Parathyroid adenoma (tissue), 2 donors: ENCODE results near the gene ADISSP.

Experiments
- H2AFZ ChIP-seq: fragments of 300-600 bp; sonication (generic); one replicate; pipeline ENCODE4 v1.7.0; 2017; ENCODE audit warnings: antibody characterized with exemption, mild to moderate bottlenecking
- H3K27ac ChIP-seq: fragments of 300-600 bp; sonication (generic); one replicate; pipeline ENCODE4 v1.7.0; 2017
- H3K27me3 ChIP-seq: fragments of 300-600 bp; sonication (generic); one replicate; pipeline ENCODE4 v1.7.0; 2017; ENCODE audit warnings: low read length; ENCODE audit not compliant: control insufficient read depth, insufficient read depth
- H3K36me3 ChIP-seq: fragments of 300-600 bp; sonication (generic); one replicate; pipeline ENCODE4 v1.7.0; 2017; ENCODE audit warnings: low read length; ENCODE audit not compliant: control insufficient read depth, insufficient read depth
- H3K4me1 ChIP-seq: fragments of 300-600 bp; sonication (generic); one replicate; pipeline ENCODE4 v1.7.0; 2017; ENCODE audit warnings: control low read depth
- H3K4me2 ChIP-seq: fragments of 300-600 bp; sonication (generic); one replicate; pipeline ENCODE4 v1.7.0; 2017; ENCODE audit warnings: low read length
- H3K4me3 ChIP-seq: fragments of 300-600 bp; sonication (generic); one replicate; pipeline ENCODE4 v1.7.0; 2017; ENCODE audit warnings: low read depth, low read length
- H3K79me2 ChIP-seq: fragments of 300-600 bp; sonication (generic); one replicate; pipeline ENCODE4 v1.7.0; 2017; ENCODE audit warnings: control low read depth
- H3K9ac ChIP-seq: fragments of 300-600 bp; sonication (generic); one replicate; pipeline ENCODE4 v1.7.0; 2017; ENCODE audit warnings: mild to moderate bottlenecking
- H3K9me3 ChIP-seq: fragments of 300-600 bp; sonication (generic); one replicate; pipeline ENCODE4 v1.7.0; 2017; ENCODE audit warnings: low read length; ENCODE audit not compliant: control insufficient read depth
- CTCF ChIP-seq: fragments of 300-600 bp; sonication (generic); IDR thresholded peaks from one replicate; pipeline ENCODE4 v1.7.0; 2017; ENCODE audit warnings: antibody characterized with exemption, mild to moderate bottlenecking
- donor health status: primary hyperparathyroidism.

ADISSP gene

GRCh38 chr20:3760655-3761348, 6.8 kb downstream of the ADISSP start:
- Histone ChIP-seq H3K79me2 (no peaks in the 10 kb centered on the region), H3K4me1 (no peaks in the 10 kb centered on the region), H3K27ac (no peak overlapping the region), H2AFZ (no peak overlapping the region), H3K27me3 (no peaks in the 10 kb centered on the region), H3K9me3 (no peaks in the 10 kb centered on the region), H3K4me2 (no peak overlapping the region), H3K4me3 (no peak overlapping the region), H3K36me3 (no peaks in the 10 kb centered on the region), H3K9ac (no peak overlapping the region)
- no peak for TF ChIP-seq CTCF

GRCh38 chr20:3759884-3760283, 7.7 kb downstream of the ADISSP start:
- H3K4me2 ChIP-seq: no peak overlapping the region
- no peak overlapping the region for H3K27ac ChIP-seq
- no peaks in the 10 kb centered on the region for H3K9me3 ChIP-seq
- H3K4me3 ChIP-seq: no peak overlapping the region
- no peak for TF ChIP-seq CTCF
- H2AFZ ChIP-seq: no peak overlapping the region
- H3K27me3 ChIP-seq: no peaks in the 10 kb centered on the region
- no peaks in the 10 kb centered on the region for H3K79me2 ChIP-seq
- no peaks in the 10 kb centered on the region for H3K36me3 ChIP-seq
- no peaks in the 10 kb centered on the region for H3K4me1 ChIP-seq
- H3K9ac ChIP-seq: no peak overlapping the region

- Histone ChIP-seq H3K36me3 (no peaks in the 10 kb centered on the region), H3K4me2 (no peak overlapping the region), H3K9ac (no peak overlapping the region), H3K27me3 (no peaks in the 10 kb centered on the region), H3K4me3 (no peak overlapping the region), H3K9me3 (no peaks in the 10 kb centered on the region), H3K79me2 (no peaks in the 10 kb centered on the region), H2AFZ (no peak overlapping the region), H3K4me1 (no peaks in the 10 kb centered on the region), H3K27ac (no peak overlapping the region)
- no peak for TF ChIP-seq CTCF
Observed at GRCh38 chr20:3759316-3759823, 8.2 kb downstream of the ADISSP start.

- Histone ChIP-seq H3K79me2 (no peaks in the 10 kb centered on the region), H2AFZ (no peak overlapping the region), H3K9ac (no peak overlapping the region), H3K4me1 (no peaks in the 10 kb centered on the region), H3K27me3 (no peaks in the 10 kb centered on the region), H3K36me3 (no peaks in the 10 kb centered on the region), H3K9me3 (no peaks in the 10 kb centered on the region), H3K27ac (no peak overlapping the region), H3K4me2 (no peak overlapping the region), H3K4me3 (no peak overlapping the region)
- no peak for TF ChIP-seq CTCF
Observed at GRCh38 chr20:3758566-3758965, 9.0 kb downstream of the ADISSP start.

- no peak overlapping the region for H2AFZ ChIP-seq
- no peak for TF ChIP-seq CTCF
- H3K4me3 ChIP-seq: no peak overlapping the region
- H3K27ac ChIP-seq: no peak overlapping the region
- H3K9me3 ChIP-seq: no peaks in the 10 kb centered on the region
- H3K4me2 ChIP-seq: no peak overlapping the region
- H3K36me3 ChIP-seq: no peaks in the 10 kb centered on the region
- H3K4me1 ChIP-seq: no peaks in the 10 kb centered on the region
- no peak overlapping the region for H3K9ac ChIP-seq
- no peaks in the 10 kb centered on the region for H3K27me3 ChIP-seq
- H3K79me2 ChIP-seq: no peaks in the 10 kb centered on the region
Observed at GRCh38 chr20:3757268-3757667, 10.3 kb downstream of the ADISSP start.
